Measurements from ENCODE around the gene PCDHGA9. TPM values are rescaled to one million over a fixed set of nuclear protein-coding genes. Genes with fewer than 3 reads are reported as not detected.

The PCDHGA9 gene
- total RNA-seq (7.6 TPM), polyA plus RNA-seq (ENCODE audit: insufficient read depth, low read depth, low replicate concordance) (0.54 TPM)
- long read RNA-seq, donor 1, full-length matches to known transcripts, result 7 of 7 reads
- long read RNA-seq, donor 1, partial matches to known transcripts, result 0 of 7 reads
- long read RNA-seq, donor 1, other reads (novel, unspliced or antisense), result 0 of 7 reads
- long read RNA-seq, donor 2, partial matches to known transcripts, result 0 of 3 reads
- long read RNA-seq, donor 2, other reads (novel, unspliced or antisense), result 0 of 3 reads
- long read RNA-seq, donor 3, partial matches to known transcripts, result 0 of 2 reads
- long read RNA-seq, donor 3, other reads (novel, unspliced or antisense), result 0 of 2 reads
- long read RNA-seq, donor 4, partial matches to known transcripts, result 0 of 4 reads
- long read RNA-seq, donor 4, other reads (novel, unspliced or antisense), result 0 of 4 reads
- long read RNA-seq, donor 5, result 0 reads
- long read RNA-seq, donor 6, partial matches to known transcripts, result 0 of 1 reads
- long read RNA-seq, donor 6, other reads (novel, unspliced or antisense), result 0 of 1 reads
- long read RNA-seq, donor 7, result 0 reads
- long read RNA-seq, donor 8, partial matches to known transcripts, result 0 of 2 reads
- long read RNA-seq, donor 8, other reads (novel, unspliced or antisense), result 0 of 2 reads
- long read RNA-seq, donor 9, result 0 reads
- long read RNA-seq, donor 10, full-length matches to known transcripts, result 4 of 4 reads
- long read RNA-seq, donor 10, partial matches to known transcripts, result 0 of 4 reads
- long read RNA-seq, donor 10, other reads (novel, unspliced or antisense), result 0 of 4 reads

DNA sequence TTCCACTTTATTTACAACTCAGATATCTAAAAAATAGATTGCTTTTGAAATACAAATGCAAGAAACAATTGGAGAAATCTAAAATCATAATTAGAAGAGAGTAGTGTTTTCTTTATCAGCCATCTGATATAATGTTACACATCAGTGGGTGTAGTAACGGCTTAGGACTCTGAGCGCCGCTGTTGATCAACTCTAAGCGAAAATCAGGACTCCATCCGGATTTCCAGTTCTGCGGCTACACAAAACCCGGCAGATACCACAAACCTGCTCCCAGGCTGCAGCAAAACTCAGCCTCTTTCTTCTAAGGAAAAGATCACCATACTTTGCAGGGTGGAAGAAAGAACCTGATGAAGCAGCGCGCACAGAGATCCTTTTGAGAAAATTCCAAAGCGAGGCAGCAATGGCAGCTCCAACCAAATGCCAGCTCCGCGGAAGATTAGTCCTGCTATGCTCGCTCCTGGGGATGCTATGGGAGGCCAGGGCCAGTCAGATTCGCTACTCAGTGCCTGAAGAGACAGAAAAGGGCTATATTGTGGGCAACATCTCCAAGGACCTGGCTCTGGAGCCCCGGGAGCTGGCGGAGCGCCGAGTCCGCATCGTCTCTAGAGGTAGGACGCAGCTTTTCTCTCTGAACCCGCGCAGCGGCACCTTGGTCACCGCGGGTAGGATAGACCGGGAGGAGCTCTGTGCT is at the start of gene PCDHGA9:
Gene PCDHGA9 (plus strand): TSS at position 226 of the 691 bp plus-strand sequence. CDS start 175 bp downstream, at position 401.
- DNase-seq (peak in 2 of 5 donors; percentile 35 to 38), FAIRE-seq (no peak)
- TF ChIP-seq, protein P1, sequence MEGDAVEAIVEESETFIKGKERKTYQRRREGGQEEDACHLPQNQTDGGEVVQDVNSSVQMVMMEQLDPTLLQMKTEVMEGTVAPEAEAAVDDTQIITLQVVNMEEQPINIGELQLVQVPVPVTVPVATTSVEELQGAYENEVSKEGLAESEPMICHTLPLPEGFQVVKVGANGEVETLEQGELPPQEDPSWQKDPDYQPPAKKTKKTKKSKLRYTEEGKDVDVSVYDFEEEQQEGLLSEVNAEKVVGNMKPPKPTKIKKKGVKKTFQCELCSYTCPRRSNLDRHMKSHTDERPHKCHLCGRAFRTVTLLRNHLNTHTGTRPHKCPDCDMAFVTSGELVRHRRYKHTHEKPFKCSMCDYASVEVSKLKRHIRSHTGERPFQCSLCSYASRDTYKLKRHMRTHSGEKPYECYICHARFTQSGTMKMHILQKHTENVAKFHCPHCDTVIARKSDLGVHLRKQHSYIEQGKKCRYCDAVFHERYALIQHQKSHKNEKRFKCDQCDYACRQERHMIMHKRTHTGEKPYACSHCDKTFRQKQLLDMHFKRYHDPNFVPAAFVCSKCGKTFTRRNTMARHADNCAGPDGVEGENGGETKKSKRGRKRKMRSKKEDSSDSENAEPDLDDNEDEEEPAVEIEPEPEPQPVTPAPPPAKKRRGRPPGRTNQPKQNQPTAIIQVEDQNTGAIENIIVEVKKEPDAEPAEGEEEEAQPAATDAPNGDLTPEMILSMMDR (IDR thresholded peaks at IDR 0.05; ENCODE audit: borderline replicate concordance, extremely low read depth, insufficient read depth), result peak; percentile 8
- H3K9me3 ChIP-seq (ENCODE audit: control insufficient read depth in 2 of 3, insufficient read depth in 1 of 3, low read length in 3 of 3), result peaks cover 3 to 59% (median 23%) of the 10 kb centered on the region in 3 donors
- no peaks in the 10 kb centered on the region for H3K36me3 ChIP-seq (ENCODE audit: control insufficient read depth in 2 of 3, insufficient read depth in 3 of 3, low read length in 3 of 3)
- no peak within 1 kb of the TSS for H3K27ac ChIP-seq (ENCODE audit: low read depth in 2 of 2, low read length in 2 of 2)
- intact Hi-C loops (cut with DNase I), result no loop called here
- no peak within 1 kb of the TSS for H3K9ac ChIP-seq (ENCODE audit: low read length in 3 of 3)
- no peaks in the 10 kb centered on the region for H3K27me3 ChIP-seq (ENCODE audit: control insufficient read depth, insufficient read depth, low read length)
- peak within 1 kb of the TSS in 2 of 3 donors; percentile 49 to 57 for H3K4me3 ChIP-seq (ENCODE audit: low read length in 3 of 3)
- H3K4me1 ChIP-seq (ENCODE audit: control insufficient read depth in 2 of 3, insufficient read depth in 2 of 3, low read depth in 1 of 3, low read length in 3 of 3), result no peaks in the 10 kb centered on the region

DNA sequence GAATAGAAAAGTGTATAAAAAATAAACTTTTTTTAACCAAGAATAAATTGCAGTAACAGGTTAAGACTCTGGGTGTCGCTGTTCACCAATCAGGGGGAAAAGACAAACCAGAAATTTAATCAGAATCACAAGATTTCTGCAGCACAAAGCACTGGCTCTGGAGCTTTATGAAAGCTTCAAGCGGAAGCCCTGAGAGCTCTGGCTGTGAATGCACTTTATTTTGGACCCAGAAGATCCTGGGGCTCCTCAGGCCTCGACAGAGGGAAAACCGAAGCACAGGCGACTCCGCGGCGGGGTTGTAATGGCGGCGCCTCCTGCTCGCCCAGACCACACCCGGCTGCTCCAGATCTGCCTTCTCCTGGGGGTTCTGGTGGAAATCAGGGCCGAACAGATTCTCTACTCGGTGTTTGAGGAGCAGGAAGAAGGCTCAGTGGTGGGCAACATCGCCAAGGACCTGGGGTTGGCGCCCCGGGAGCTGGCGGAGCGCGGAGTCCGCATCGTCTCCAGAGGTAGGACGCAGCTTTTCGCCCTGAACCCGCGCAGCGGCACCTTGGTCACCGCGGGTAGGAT is 47.6 kb upstream of the PCDHGA9 start, which contains the start of gene PCDHGA4:
Gene PCDHGA4 (plus strand): TSS at position 122 of the 570 bp plus-strand sequence. CDS start 87 bp downstream, at position 209.
- H3K27ac ChIP-seq (ENCODE audit: low read depth in 2 of 2, low read length in 2 of 2), result no peak within 1 kb of the TSS
- no peaks in the 10 kb centered on the region for H3K36me3 ChIP-seq (ENCODE audit: control insufficient read depth in 2 of 3, insufficient read depth in 3 of 3, low read length in 3 of 3)
- H3K4me1 ChIP-seq (ENCODE audit: control insufficient read depth in 2 of 3, insufficient read depth in 2 of 3, low read depth in 1 of 3, low read length in 3 of 3), result no peaks in the 10 kb centered on the region
- H3K9me3 ChIP-seq (ENCODE audit: control insufficient read depth in 2 of 3, insufficient read depth in 1 of 3, low read length in 3 of 3), result peaks cover 2 to 71% (median 21%) of the 10 kb centered on the region in 3 donors
- TF ChIP-seq, protein P1 (IDR thresholded peaks at IDR 0.05; ENCODE audit: borderline replicate concordance, extremely low read depth, insufficient read depth), result peak; percentile 8
- H3K9ac ChIP-seq (ENCODE audit: low read length in 3 of 3), result no peak within 1 kb of the TSS
- intact Hi-C loops (cut with DNase I), result no loop called here
- H3K4me3 ChIP-seq (ENCODE audit: low read length in 3 of 3), result peak within 1 kb of the TSS in 2 of 3 donors; percentile 6 to 13
- DNase-seq (no peak), FAIRE-seq (no peak)
- no peaks in the 10 kb centered on the region for H3K27me3 ChIP-seq (ENCODE audit: control insufficient read depth, insufficient read depth, low read length)

DNA sequence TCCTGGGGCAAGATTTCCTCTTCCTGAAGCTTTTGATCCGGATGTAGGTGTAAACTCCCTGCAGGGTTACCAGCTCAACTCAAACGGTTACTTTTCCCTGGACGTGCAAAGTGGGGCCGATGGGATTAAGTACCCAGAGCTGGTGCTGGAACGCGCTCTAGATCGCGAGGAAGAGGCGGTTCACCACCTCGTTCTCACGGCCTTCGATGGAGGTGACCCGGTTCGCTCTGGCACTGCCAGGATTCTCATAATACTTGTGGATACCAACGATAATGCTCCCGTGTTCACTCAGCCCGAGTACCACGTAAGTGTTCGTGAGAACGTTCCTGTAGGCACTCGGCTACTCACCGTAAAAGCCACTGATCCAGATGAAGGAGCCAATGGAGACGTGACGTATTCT is 46.9 kb upstream of the PCDHGA9 start:
- Histone ChIP-seq H3K27ac (ENCODE audit: low read depth in 2 of 2, low read length in 2 of 2) (no peak overlapping the region), H3K9ac (ENCODE audit: low read length in 3 of 3) (no peak overlapping the region), H3K4me1 (ENCODE audit: control insufficient read depth in 2 of 3, insufficient read depth in 2 of 3, low read depth in 1 of 3, low read length in 3 of 3) (no peaks in the 10 kb centered on the region), H3K27me3 (ENCODE audit: control insufficient read depth, insufficient read depth, low read length) (no peaks in the 10 kb centered on the region), H3K36me3 (ENCODE audit: control insufficient read depth in 2 of 3, insufficient read depth in 3 of 3, low read length in 3 of 3) (no peaks in the 10 kb centered on the region), H3K9me3 (ENCODE audit: control insufficient read depth in 2 of 3, insufficient read depth in 1 of 3, low read length in 3 of 3) (peaks cover 2 to 71% (median 19%) of the 10 kb centered on the region in 3 donors), H3K4me3 (ENCODE audit: low read length in 3 of 3) (peak overlapping the region in 1 of 3 donors; percentile 13)
- no peak for FAIRE-seq
- intact Hi-C loops (cut with DNase I), result no loop called here
- TF ChIP-seq, protein P1 (IDR thresholded peaks at IDR 0.05; ENCODE audit: borderline replicate concordance, extremely low read depth, insufficient read depth), result no peak
- no peak for DNase-seq

Measured in kidney (tissue), 22 donors.